ENCODE results near the gene AMOTL1.

AMOTL1 gene

DNA sequence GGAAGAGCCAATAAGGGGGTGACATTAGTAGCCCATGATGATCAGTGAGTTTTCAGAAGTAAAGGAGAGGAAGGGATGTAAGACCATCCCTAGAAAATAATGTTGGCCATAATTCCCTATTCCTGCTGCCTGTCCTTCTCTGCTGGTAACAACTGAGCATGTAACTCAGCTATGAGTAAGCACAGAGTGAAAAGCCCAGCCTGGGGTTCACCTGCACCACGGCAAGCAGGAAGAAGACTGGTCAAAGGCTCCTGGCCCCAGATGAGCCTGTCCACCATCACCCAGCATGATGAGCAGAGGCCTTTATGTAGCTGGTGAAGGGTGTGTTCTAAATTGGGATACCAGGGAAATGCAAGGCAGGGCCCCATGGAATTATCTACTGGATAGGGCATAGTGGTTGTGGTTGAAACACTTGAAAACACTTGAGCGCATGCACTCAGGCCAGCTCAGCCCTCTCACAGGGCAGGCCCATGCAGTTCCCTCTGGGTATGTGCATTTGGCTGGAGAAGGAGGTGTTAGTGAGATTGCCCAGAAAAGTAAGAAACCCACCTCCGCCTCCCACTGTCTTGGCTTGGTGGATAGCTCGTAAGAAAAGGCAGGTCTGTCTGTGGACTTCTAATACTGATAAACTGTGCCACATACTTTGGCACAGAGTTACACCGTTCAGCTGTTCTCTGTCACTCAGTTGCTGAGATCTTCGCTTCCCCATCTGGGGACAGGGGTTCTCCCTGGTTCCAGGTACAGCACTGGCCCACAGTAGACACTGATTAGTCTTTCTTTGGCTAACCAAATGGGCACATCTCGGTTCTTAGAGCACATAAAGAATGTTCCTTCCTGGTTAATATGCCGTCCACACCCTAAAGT is 86.8 kb downstream of the AMOTL1 start:
- H3K36me3 ChIP-seq (ENCODE audit: control insufficient read depth in 4 of 4, insufficient read depth in 4 of 4, low read length in 3 of 4), result peaks cover 13 to 82% (median 42%) of the 10 kb centered on the region in 4 experiments
- DNase-seq, result no peak
- H3K27me3 ChIP-seq (replicated peaks in 2 of 5; ENCODE audit: control insufficient read depth in 4 of 5, insufficient read depth in 5 of 5, low read length in 4 of 5), result no peaks in the 10 kb centered on the region
- ChIA-PET CTCF (interaction anchor here (1.4 to 2.7 kb wide), 4 partner anchors 10 to 232 kb away, joined by 3 to 11 read pairs (median 8); no protein-coding TSS in a partner anchor), POLR2A (no interaction called here)
- H3K9me3 ChIP-seq (ENCODE audit: control extremely low read depth in 1 of 5, control insufficient read depth in 4 of 5, insufficient read depth in 2 of 5, low read depth in 1 of 5, low read length in 4 of 5), result no peaks in the 10 kb centered on the region
- H3K27ac ChIP-seq (ENCODE audit: insufficient read depth in 1 of 2, low read depth in 1 of 2, low read length in 2 of 2, poor library complexity in 1 of 2, severe bottlenecking in 2 of 2), result no peak overlapping the region
- no peak overlapping the region for H3K4me3 ChIP-seq (ENCODE audit: control insufficient read depth in 1 of 7, extremely low read depth in 1 of 7, insufficient read depth in 4 of 7, low read depth in 2 of 7, low read length in 6 of 7)
- no peaks in the 10 kb centered on the region for H3K4me1 ChIP-seq (ENCODE audit: control extremely low read depth in 1 of 4, control insufficient read depth in 4 of 4, insufficient read depth in 4 of 4, low read length in 3 of 4)
- WGBS (ENCODE audit: insufficient coverage), result 98% methylated on average over 7 of the region's 8 CpGs

DNA sequence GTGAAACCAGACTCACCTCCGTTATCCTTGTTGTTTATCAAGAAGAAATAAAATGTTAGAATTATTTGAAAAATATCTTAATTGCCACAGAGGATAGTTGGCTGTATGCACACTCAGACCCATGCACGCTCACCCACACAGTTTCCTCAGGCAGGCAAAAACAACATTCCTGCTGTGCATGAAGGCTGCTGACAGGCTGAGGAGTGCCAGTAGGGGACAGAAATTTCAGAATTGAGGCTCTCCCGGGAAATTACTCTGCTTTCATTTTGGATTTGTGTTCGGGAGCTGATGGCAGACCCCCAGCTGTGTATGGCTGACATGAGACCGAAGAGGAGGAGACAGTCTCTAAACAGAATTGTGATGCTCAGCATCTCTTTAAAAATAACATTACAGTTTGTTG is 87.5 kb downstream of the AMOTL1 start:
- H3K36me3 ChIP-seq (ENCODE audit: control insufficient read depth in 4 of 4, insufficient read depth in 4 of 4, low read length in 3 of 4), result peaks cover 14 to 80% (median 40%) of the 10 kb centered on the region in 4 experiments
- H3K27ac ChIP-seq (ENCODE audit: insufficient read depth in 1 of 2, low read depth in 1 of 2, low read length in 2 of 2, poor library complexity in 1 of 2, severe bottlenecking in 2 of 2), result no peak overlapping the region
- H3K9me3 ChIP-seq (ENCODE audit: control extremely low read depth in 1 of 5, control insufficient read depth in 4 of 5, insufficient read depth in 2 of 5, low read depth in 1 of 5, low read length in 4 of 5), result no peaks in the 10 kb centered on the region
- no peak for DNase-seq
- H3K4me3 ChIP-seq (ENCODE audit: control insufficient read depth in 1 of 7, extremely low read depth in 1 of 7, insufficient read depth in 4 of 7, low read depth in 2 of 7, low read length in 6 of 7), result no peak overlapping the region
- ChIA-PET CTCF (interaction anchor here (1.4 to 2.7 kb wide), 3 partner anchors 11 to 20 kb away, joined by 3 to 11 read pairs (median 8); no protein-coding TSS in a partner anchor), POLR2A (no interaction called here)
- WGBS (ENCODE audit: insufficient coverage), result 96% methylated on average over 3 of the region's 5 CpGs
- H3K4me1 ChIP-seq (ENCODE audit: control extremely low read depth in 1 of 4, control insufficient read depth in 4 of 4, insufficient read depth in 4 of 4, low read length in 3 of 4), result no peaks in the 10 kb centered on the region
- no peaks in the 10 kb centered on the region for H3K27me3 ChIP-seq (replicated peaks in 2 of 5; ENCODE audit: control insufficient read depth in 4 of 5, insufficient read depth in 5 of 5, low read length in 4 of 5)

DNA sequence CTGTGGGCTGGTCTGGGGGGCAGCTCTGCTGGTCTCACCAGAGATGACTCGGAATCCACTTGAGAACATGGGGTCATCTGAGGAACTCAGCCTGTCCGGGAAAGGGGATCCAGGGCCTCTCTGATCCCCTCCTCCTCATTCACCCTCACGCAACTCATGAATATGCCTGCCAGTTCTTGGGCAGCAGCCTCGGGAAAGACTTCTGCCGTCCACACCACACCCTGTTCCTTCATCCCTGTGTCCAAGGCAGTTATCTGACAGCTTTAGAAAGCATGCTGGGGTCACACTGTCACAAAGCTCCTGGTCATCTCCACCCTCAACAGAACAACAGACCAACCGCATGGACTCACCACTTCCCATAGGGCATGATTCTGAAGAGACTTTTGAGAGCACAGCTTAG is 88.3 kb downstream of the AMOTL1 start:
- Histone ChIP-seq H3K9me3 (ENCODE audit: control extremely low read depth in 1 of 5, control insufficient read depth in 4 of 5, insufficient read depth in 2 of 5, low read depth in 1 of 5, low read length in 4 of 5) (no peaks in the 10 kb centered on the region), H3K4me1 (ENCODE audit: control extremely low read depth in 1 of 4, control insufficient read depth in 4 of 4, insufficient read depth in 4 of 4, low read length in 3 of 4) (no peaks in the 10 kb centered on the region), H3K27me3 (replicated peaks in 2 of 5; ENCODE audit: control insufficient read depth in 4 of 5, insufficient read depth in 5 of 5, low read length in 4 of 5) (no peaks in the 10 kb centered on the region), H3K36me3 (ENCODE audit: control insufficient read depth in 4 of 4, insufficient read depth in 4 of 4, low read length in 3 of 4) (peaks cover 14 to 78% (median 41%) of the 10 kb centered on the region in 4 experiments), H3K27ac (ENCODE audit: insufficient read depth in 1 of 2, low read depth in 1 of 2, low read length in 2 of 2, poor library complexity in 1 of 2, severe bottlenecking in 2 of 2) (no peak overlapping the region), H3K4me3 (ENCODE audit: control insufficient read depth in 1 of 7, extremely low read depth in 1 of 7, insufficient read depth in 4 of 7, low read depth in 2 of 7, low read length in 6 of 7) (no peak overlapping the region)
- WGBS (ENCODE audit: insufficient coverage), result 98% methylated on average over 5 of the region's 6 CpGs
- CTCF ChIA-PET, result interaction anchor here (0.6 to 1.1 kb wide), 2 partner anchors 42 to 104 kb away, joined by 3 to 5 read pairs; no protein-coding TSS in a partner anchor
- no peak for DNase-seq
- POLR2A ChIA-PET, result no interaction called here

DNA sequence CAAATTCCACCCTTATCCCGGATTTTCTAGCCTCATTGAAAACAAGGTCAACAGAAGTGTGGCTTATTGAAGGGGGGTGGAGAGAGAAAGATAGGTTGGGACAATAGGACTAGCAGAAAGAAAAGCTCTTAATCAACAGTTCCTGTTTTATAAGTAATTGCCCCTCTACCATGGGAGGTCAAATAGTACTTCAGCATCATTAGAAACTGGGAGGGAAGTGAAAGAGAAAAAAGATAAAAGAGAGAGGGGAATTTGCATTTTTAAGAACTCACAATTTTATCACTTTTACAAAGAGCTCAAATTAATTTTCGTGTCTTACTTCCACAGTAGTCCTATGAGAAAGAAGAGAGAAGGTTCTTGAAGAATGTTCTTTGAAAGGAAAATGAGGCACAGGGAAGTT is 89.2 kb downstream of the AMOTL1 start:
- no CpG with 5 or more reads among the region's 2 CpGs for WGBS (ENCODE audit: insufficient coverage)
- Histone ChIP-seq H3K36me3 (ENCODE audit: control insufficient read depth in 4 of 4, insufficient read depth in 4 of 4, low read length in 3 of 4) (peaks cover 14 to 74% (median 42%) of the 10 kb centered on the region in 4 experiments), H3K4me1 (ENCODE audit: control extremely low read depth in 1 of 4, control insufficient read depth in 4 of 4, insufficient read depth in 4 of 4, low read length in 3 of 4) (no peaks in the 10 kb centered on the region), H3K9me3 (ENCODE audit: control extremely low read depth in 1 of 5, control insufficient read depth in 4 of 5, insufficient read depth in 2 of 5, low read depth in 1 of 5, low read length in 4 of 5) (no peaks in the 10 kb centered on the region), H3K27ac (ENCODE audit: insufficient read depth in 1 of 2, low read depth in 1 of 2, low read length in 2 of 2, poor library complexity in 1 of 2, severe bottlenecking in 2 of 2) (no peak overlapping the region), H3K27me3 (replicated peaks in 2 of 5; ENCODE audit: control insufficient read depth in 4 of 5, insufficient read depth in 5 of 5, low read length in 4 of 5) (no peaks in the 10 kb centered on the region), H3K4me3 (ENCODE audit: control insufficient read depth in 1 of 7, extremely low read depth in 1 of 7, insufficient read depth in 4 of 7, low read depth in 2 of 7, low read length in 6 of 7) (no peak overlapping the region)
- POLR2A ChIA-PET, result interaction anchor here (0.7 kb wide), 1 partner anchor 391 kb away, joined by 3 read pairs; no protein-coding TSS in a partner anchor
- CTCF ChIA-PET, result interaction anchor here (0.8 to 1.9 kb wide), 4 partner anchors 9 to 41 kb away, joined by 3 to 6 read pairs (median 4); no protein-coding TSS in a partner anchor
- no peak for DNase-seq

DNA sequence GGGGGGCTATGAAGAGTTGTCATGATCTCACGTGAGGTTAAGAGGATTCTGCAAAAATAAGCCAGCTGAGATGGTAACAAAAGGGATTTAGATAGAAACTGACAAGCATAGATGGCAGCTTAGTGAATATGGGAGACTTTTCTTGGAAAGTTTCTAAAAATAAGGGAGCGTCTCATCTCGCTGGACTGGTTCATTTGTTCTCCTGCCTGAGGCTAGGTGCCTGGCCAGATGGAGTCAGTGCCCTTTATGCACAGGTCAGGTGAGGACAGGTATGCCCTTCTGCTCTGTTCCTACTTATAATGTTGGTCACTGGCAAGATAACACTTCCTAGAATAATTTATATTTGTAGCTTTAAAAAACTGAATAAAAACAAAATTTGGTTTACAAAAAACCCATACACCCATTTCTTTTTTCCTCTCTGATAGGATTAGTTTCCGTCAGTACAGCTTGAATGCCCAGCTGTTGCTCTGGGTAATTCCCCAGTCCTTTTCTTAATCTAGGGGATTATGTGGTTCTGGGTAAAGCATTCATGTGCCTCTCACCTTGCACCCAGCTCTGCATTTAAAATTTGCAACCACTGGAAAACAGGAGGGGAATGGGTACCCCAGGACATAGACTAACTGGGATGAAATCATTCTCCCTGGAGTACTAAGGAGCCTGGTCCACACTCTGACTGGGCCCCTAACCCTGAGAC is 90.0 kb downstream of the AMOTL1 start:
- ChIA-PET POLR2A (interaction anchor here (0.7 kb wide), 1 partner anchor 392 kb away, joined by 3 read pairs; no protein-coding TSS in a partner anchor), CTCF (interaction anchor here (0.8 to 1.9 kb wide), 4 partner anchors 10 to 40 kb away, joined by 3 to 6 read pairs (median 4); no protein-coding TSS in a partner anchor)
- no peaks in the 10 kb centered on the region for H3K4me1 ChIP-seq (ENCODE audit: control extremely low read depth in 1 of 4, control insufficient read depth in 4 of 4, insufficient read depth in 4 of 4, low read length in 3 of 4)
- no peak overlapping the region for H3K4me3 ChIP-seq (ENCODE audit: control insufficient read depth in 1 of 7, extremely low read depth in 1 of 7, insufficient read depth in 4 of 7, low read depth in 2 of 7, low read length in 6 of 7)
- H3K36me3 ChIP-seq (ENCODE audit: control insufficient read depth in 4 of 4, insufficient read depth in 4 of 4, low read length in 3 of 4), result peaks cover 14 to 77% (median 42%) of the 10 kb centered on the region in 4 experiments
- no peak for DNase-seq
- no peak overlapping the region for H3K27ac ChIP-seq (ENCODE audit: insufficient read depth in 1 of 2, low read depth in 1 of 2, low read length in 2 of 2, poor library complexity in 1 of 2, severe bottlenecking in 2 of 2)
- H3K27me3 ChIP-seq (replicated peaks in 2 of 5; ENCODE audit: control insufficient read depth in 4 of 5, insufficient read depth in 5 of 5, low read length in 4 of 5), result no peaks in the 10 kb centered on the region
- WGBS (ENCODE audit: insufficient coverage), result 100% methylated on average over 4 of the region's 4 CpGs
- no peaks in the 10 kb centered on the region for H3K9me3 ChIP-seq (ENCODE audit: control extremely low read depth in 1 of 5, control insufficient read depth in 4 of 5, insufficient read depth in 2 of 5, low read depth in 1 of 5, low read length in 4 of 5)

DNA sequence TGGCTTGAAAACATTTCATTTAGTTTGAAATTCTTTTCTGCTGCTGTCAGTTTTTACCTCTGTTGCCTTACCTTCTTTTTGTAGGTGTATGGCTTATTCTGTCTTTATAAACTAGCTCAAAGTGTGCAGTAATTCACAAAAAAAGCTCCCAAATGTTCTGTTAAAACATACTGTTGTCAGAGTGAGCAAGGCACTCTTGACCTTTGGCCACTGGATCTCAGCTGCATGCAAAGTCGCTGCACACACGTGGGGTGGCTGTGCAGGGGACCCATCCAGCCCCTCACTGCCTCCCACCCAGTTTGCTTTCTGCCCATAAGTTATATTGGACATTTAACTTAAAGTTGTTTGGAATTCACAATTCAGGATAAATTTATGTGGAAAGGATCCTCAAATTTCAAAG is 92.2 kb downstream of the AMOTL1 start:
- no peak overlapping the region for H3K27ac ChIP-seq (ENCODE audit: insufficient read depth in 1 of 2, low read depth in 1 of 2, low read length in 2 of 2, poor library complexity in 1 of 2, severe bottlenecking in 2 of 2)
- H3K9me3 ChIP-seq (ENCODE audit: control extremely low read depth in 1 of 5, control insufficient read depth in 4 of 5, insufficient read depth in 2 of 5, low read depth in 1 of 5, low read length in 4 of 5), result no peaks in the 10 kb centered on the region
- H3K4me1 ChIP-seq (ENCODE audit: control extremely low read depth in 1 of 4, control insufficient read depth in 4 of 4, insufficient read depth in 4 of 4, low read length in 3 of 4), result no peaks in the 10 kb centered on the region
- H3K36me3 ChIP-seq (ENCODE audit: control insufficient read depth in 4 of 4, insufficient read depth in 4 of 4, low read length in 3 of 4), result peaks cover 7 to 66% (median 35%) of the 10 kb centered on the region in 4 experiments
- 100% methylated on average over 2 of the region's 2 CpGs for WGBS (ENCODE audit: insufficient coverage)
- ChIA-PET CTCF (interaction anchor here (1.3 kb wide), 1 partner anchor 212 kb away, joined by 3 read pairs; no protein-coding TSS in a partner anchor), POLR2A (no interaction called here)
- no peak overlapping the region for H3K4me3 ChIP-seq (ENCODE audit: control insufficient read depth in 1 of 7, extremely low read depth in 1 of 7, insufficient read depth in 4 of 7, low read depth in 2 of 7, low read length in 6 of 7)
- no peak for DNase-seq
- no peaks in the 10 kb centered on the region for H3K27me3 ChIP-seq (replicated peaks in 2 of 5; ENCODE audit: control insufficient read depth in 4 of 5, insufficient read depth in 5 of 5, low read length in 4 of 5)
